ENCODE data around the gene CCDC107.
A peak's percentile ranks its signal among the peaks of the same experiment; 100 is the strongest.
"Not testable (repeated sequence)": the region's sequence is repeated elsewhere in the genome, so short reads cannot be mapped to it uniquely, and the experiment has no call there.

CCDC107 gene

DNA sequence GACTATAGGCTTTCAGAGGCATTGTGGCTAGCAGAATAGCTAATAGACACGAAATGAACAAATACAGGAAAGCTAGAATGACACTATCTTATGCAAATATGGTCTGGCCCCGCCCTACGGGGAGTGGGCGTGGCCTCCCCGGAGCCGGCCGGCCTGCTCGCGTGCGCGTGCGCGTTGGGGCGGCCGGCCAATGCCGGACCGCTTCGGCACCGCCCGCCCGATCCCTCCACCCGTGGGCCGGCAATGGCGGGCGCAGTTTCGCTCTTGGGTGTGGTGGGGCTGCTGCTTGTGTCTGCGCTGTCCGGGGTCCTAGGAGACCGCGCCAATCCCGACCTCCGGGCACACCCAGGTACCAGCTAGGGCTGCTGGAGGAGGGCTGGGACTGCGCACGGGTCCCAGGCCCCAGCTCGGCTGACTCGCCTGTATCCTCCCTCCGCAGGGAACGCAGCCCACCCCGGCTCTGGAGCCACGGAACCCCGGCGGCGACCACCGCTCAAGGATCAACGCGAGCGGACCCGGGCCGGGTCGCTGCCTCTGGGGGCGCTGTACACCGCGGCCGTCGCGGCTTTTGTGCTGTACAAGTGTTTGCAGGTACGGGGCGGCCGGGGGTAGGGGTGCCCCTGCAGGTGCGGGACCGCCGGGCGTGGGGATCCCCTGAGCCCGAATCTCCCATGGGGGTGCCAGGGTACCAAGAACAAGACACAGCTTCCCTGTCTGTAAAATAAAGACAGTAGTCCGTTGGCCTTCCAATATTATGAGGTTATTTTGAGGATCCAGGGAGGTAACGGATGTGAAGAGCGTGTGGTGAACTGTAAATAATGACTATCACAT lies at the start of gene CCDC107:
Gene CCDC107, plus strand, starts transcription at position 156 of the 831 bp plus-strand sequence. Its CDS starts 88 bp downstream, at position 244.
- DNase-seq = peak; percentile 92 to 97
- TF ChIP-seq POLR2A (IDR thresholded peaks at IDR 0.05; ENCODE audit: low read length) (peak; percentile 85), GATA1 (IDR thresholded peaks at IDR 0.05; ENCODE audit: low read depth, low read length) (no peak)

GRCh38 chr9:35609001-35609819 lies 48.9 kb upstream of the CCDC107 start:
- DNase-seq = no peak
- TF ChIP-seq GATA1 (IDR thresholded peaks at IDR 0.05; ENCODE audit: low read depth, low read length) (no peak), POLR2A (IDR thresholded peaks at IDR 0.05; ENCODE audit: low read length) (no peak)

DNA sequence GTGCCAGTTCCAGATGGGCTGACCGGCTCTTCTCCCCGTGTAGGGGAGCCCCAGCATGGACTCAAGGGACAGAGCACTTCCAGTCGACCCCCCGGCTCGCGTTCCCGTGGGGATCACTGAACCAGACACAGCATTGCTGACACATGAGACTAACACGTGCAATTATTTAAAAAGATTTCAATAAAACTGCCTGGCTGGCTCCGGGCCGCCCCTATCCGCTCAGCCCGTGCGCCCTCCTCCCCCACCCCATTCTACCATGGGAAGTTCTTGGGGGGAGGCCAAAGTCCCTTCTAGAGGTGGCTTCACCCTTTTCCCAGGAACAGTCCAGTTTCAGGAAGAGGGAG lies 48.3 kb upstream of the CCDC107 start:
- DNase-seq = no peak
- TF ChIP-seq GATA1 (IDR thresholded peaks at IDR 0.05; ENCODE audit: low read depth, low read length) (no peak), POLR2A (IDR thresholded peaks at IDR 0.05; ENCODE audit: low read length) (no peak)

DNA sequence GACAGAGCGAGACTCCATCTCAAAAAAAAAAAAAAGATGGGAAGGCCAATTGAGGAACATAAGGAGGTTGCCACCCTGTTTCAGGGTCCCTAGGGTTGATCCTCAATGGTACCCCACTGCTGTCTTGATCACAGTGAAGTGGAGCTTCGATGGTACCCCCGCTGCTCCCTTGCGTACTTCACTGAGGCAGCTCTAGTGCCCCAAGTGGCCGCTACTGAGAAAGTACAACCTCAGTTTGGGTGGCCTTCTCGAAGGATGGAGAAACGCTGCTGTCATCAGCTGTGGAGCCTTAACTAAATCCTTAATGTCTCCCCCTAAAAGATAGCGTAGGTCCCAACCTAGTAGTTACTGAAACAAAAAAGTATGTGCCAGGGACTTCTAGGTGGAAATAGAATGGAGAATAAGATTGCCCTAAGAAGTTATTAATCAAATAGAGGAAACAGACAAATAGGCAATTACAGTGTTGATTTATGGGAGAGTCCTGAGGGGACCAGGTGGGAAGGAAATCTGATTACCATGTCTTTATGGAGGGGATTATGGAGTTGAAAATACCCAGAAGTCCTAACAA lies 46.8 kb upstream of the CCDC107 start:
- TF ChIP-seq POLR2A (IDR thresholded peaks at IDR 0.05; ENCODE audit: low read length) = no peak
- TF ChIP-seq GATA1 (IDR thresholded peaks at IDR 0.05; ENCODE audit: low read depth, low read length) = no peak
- DNase-seq = peak; percentile 49 to 65

DNA sequence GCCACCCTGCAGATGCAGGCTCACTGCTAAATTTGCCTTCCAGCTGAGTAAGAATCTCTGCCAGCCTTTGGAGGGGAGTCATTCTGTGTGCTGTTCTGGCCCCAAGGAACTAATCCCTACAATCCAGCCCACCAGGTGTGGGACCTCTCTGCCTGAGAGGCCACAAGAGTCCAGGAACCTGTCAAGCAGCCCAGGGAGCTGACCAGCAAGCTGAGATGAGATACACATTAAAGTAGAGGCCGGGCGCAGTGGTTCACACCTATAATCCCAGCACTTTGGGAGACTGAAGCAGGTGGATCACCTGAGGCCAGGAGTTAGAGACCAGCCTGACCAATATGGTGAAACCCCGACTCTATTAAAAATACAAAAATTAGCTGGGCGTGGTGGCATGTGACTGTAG lies 46.0 kb upstream of the CCDC107 start:
- DNase-seq = not testable (repeated sequence)

- no peak for DNase-seq
- TF ChIP-seq GATA1 (IDR thresholded peaks at IDR 0.05; ENCODE audit: low read depth, low read length) (no peak), POLR2A (IDR thresholded peaks at IDR 0.05; ENCODE audit: low read length) (no peak)
Measured at GRCh38 chr9:35612843-35613242, 45.2 kb upstream of the CCDC107 start.

DNA sequence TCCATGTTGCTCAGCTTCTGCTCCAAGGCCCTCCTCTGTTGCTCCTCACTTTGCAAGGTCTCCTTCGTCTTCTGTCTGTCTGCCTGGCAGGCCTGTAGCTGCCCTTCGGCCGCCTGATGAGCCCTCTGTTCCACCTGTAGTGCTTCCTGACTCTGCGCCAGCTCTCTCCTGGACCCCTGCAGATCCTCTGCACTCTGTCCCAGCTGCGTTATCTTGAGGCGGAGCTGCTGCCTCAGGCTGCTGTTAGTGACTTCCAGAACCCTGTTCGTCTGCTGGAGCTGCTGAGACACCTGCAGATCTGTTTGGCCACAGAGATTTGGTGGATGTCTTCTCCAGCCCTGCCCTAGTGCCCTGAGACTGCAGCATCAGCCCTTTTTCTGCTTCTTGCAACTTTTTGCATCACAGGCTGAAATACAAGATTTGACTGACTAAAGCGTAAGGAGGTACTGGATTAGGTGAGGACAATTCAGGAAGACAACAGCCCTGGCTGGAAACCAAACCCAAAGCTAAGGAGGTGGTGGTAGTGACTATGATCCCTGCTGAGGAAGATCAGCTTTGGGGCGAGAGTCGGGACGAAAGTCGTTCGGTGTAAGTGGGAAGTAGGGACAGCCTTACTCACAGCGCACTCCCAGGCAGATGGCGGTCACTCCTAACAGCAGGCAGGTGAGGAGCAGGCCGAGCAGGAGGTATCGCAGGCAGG lies 42.0 kb upstream of the CCDC107 start:
- DNase-seq = no peak
- TF ChIP-seq POLR2A (IDR thresholded peaks at IDR 0.05; ENCODE audit: low read length) (no peak), GATA1 (IDR thresholded peaks at IDR 0.05; ENCODE audit: low read depth, low read length) (no peak)

GRCh38 chr9:35616681-35617459 lies 41.2 kb upstream of the CCDC107 start:
- DNase-seq = peak; percentile 47 to 51

DNA sequence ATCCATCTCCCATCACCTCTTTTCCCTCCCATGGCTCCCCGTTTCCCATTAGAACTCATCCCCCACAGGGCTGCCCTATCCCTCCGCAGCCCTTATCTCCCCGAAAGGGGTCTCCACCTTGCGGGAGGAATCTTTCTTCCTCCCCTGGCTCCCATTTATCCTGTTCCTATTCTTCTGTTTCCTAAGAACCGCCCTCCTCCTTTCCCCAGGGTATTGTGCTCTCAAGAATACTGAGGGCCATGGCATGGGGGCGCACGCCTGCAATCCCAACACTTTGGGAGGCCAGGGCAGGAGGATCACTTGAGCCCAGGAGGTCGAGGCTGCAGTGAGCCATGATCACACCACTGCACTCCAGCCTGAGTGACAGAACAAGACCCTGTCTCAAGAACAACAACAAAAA lies 40.5 kb upstream of the CCDC107 start:
- DNase-seq = no peak
- TF ChIP-seq POLR2A (IDR thresholded peaks at IDR 0.05; ENCODE audit: low read length) (no peak), GATA1 (IDR thresholded peaks at IDR 0.05; ENCODE audit: low read depth, low read length) (no peak)

More at GRCh38 chr9:35616681-35617459, 41.2 kb upstream of the CCDC107 start:
- no peak for TF ChIP-seq GATA1 (IDR thresholded peaks at IDR 0.05; ENCODE audit: low read depth, low read length)
- no peak for TF ChIP-seq POLR2A (IDR thresholded peaks at IDR 0.05; ENCODE audit: low read length)

DNA sequence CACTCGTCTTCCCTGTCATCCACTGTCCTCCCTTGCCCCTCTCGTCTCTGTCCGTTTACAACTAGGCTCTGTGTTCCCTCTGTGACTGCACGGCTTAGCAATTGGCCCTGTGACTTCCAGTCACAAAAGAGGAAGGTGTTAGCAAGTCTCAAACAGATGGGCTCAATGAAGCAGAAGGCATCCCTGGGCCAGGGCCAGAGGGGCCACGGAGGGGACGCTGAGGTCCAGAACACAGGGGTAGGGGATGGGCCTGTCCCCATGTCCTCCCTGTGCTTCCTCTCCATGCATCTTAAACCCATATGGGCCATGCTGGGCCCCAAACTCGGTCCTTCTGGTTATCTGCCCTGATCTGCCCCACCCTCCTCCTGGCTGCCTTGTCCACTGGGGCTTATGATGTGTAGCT lies 39.8 kb upstream of the CCDC107 start, which contains the start of gene CD72:
Gene CD72, minus strand, starts transcription at position 89 of the 403 bp plus-strand sequence. CDS start 110 bp downstream, outside the sequence.
- peak in 1 of 2 experiments; percentile 9 for DNase-seq
- TF ChIP-seq GATA1 (IDR thresholded peaks at IDR 0.05; ENCODE audit: low read depth, low read length) = no peak
- no peak for TF ChIP-seq POLR2A (IDR thresholded peaks at IDR 0.05; ENCODE audit: low read length)

DNA sequence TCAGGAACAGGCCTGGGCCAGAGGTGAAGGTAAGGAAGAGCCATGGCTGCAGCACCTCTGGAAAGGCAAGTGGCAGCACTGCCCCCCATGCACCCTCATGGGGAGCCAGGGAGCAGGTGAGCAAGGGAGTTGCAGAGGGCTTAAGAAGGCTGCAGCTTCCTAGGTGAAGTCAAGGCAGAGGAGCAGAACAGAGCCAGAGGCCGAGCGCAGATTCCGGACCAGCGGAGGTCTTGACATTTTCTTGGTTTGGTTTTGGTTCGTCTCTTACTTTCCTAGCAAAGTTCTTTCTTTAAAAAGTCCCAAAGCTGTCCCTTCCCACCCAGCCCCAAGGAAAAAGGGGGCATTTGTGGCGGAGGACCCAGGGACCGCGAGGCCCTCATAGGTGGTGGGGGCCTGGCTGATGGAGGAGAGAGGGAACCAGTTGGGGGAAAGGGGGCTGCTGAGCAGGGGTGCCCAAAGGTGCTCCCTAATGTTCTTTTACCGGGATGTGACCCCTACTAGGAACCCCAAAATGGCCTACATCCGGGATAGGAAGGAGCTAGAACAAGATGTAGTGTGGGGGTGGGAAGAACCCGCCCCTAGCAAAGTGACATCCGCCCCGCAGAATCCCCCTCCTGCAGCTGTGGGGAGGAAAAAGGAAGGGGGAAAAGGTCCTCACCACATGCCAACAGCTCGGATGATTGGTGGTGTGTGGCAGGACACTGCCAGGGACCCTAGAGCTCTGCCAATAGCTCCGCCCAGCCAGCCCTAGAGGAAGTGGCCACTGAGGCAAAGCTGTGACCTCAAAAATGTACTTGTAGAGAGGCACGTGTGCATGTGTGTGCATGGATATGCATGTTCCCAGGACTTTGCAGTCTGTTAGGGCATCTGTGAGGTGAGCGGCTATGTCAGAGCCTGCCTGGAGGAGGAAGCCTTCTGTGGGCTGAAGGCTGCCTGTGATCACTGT lies 39.0 kb upstream of the CCDC107 start:
- TF ChIP-seq POLR2A (IDR thresholded peaks at IDR 0.05; ENCODE audit: low read length) (no peak), GATA1 (IDR thresholded peaks at IDR 0.05; ENCODE audit: low read depth, low read length) (no peak)
- no peak for DNase-seq

- TF ChIP-seq POLR2A (IDR thresholded peaks at IDR 0.05; ENCODE audit: low read length) = no peak
- no peak for TF ChIP-seq GATA1 (IDR thresholded peaks at IDR 0.05; ENCODE audit: low read depth, low read length)
- no peak for DNase-seq
Measured at GRCh38 chr9:35619800-35620158, 38.3 kb upstream of the CCDC107 start.
